Stimulated activated CD8-positive, alpha-beta memory T cell treated with anti-CD3 and anti-CD28 coated beads, Interleukin-12 subunit alpha, Interleukin-12 subunit beta, amount 100 ng/mL, for 1 hour (primary cell): ENCODE results near the gene KRTAP5-1.
"Not testable (repeated sequence)": the region's sequence is repeated elsewhere in the genome, so short reads cannot be mapped to it uniquely, and the experiment has no call there.

Experiments used
- DNase-seq: peaks from one replicate; pipeline ENCODE4 v3.0.0-alpha.2; 2020; ENCODE audit warnings: low read depth

KRTAP5-1 gene

DNA sequence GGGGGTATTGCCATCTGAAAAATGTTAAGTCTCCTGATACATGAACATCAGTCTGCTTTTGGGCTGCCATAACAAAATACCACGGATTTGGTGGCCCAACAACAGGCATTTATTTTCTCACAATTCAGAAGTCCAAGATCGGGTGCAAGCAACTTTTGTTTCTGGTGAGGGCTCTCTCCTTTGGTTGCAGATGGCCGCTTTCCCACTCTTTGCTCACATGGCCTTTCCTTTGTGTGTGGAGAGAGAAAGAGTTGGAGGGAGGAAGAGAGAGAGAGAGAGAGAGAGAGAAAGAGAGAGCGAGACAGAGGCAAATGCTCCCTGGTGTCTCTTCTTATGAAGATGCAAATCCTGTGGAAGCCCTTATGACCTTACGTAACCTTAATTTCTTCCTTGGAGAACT lies 15.5 kb upstream of the KRTAP5-1 start:
- no peak for DNase-seq

DNA sequence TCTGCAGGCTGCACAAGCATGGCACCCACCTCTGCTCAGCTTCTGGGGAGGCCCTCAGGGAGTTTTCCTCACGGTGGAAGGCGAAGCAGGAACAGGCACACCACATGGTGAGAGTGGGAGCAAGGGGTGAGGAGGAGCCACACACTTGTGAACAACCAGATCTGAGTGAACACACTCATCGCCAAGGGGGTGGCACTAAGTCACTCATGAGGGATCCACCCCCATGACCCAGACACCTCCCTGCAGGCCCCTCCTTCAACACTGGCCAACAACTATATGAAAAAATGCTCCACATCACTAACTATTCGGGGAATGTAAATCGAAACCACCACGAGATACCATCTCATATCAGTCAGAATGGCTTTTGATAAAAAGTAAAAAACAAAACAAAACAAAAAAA lies 13.7 kb upstream of the KRTAP5-1 start:
- no peak for DNase-seq

DNA sequence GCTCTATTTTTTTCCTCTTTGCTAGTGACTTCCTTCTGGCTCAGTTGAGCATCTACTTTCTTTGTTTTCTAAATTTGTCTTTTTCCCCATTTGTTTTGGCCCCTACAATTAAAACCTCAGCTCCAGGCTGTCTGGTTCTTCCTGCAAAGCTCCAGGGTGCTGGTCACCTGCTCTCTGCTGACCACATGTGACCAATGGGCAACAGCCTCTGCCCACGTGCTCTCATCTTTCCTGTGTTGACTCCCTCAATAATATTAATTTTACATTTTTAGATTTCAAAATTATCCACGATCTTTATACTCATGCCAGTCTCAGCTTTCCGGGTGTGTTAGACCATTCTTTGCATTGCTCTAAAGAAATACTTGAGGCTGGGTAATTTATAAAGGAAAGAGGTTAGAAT lies 13.3 kb upstream of the KRTAP5-1 start:
- not testable (repeated sequence) for DNase-seq

DNA sequence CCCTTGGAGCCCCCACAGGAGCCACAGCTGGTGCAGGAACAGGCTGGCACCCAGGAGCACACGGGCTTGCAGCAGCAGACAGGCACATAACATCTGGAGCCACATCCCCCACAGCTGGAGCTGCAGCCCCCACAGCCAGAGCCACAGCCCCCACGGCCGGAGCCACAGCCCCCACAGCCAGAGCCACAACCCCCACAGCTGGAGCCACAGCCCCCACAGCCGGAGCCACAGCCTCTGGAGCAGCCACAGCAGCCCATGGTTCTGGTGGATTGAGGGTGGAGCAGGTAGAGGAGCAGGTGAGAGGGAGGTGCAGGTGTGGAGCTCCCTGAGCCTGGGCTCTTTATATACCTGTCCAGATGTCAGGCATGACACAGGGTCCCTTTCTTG lies 12.9 kb upstream of the KRTAP5-1 start, which contains the start of gene KRTAP5-2:
Gene KRTAP5-2, minus strand, starts transcription at position 301 of the 387 bp plus-strand sequence. Its CDS starts 44 bp downstream, at position 257.
- DNase-seq: no peak

DNA sequence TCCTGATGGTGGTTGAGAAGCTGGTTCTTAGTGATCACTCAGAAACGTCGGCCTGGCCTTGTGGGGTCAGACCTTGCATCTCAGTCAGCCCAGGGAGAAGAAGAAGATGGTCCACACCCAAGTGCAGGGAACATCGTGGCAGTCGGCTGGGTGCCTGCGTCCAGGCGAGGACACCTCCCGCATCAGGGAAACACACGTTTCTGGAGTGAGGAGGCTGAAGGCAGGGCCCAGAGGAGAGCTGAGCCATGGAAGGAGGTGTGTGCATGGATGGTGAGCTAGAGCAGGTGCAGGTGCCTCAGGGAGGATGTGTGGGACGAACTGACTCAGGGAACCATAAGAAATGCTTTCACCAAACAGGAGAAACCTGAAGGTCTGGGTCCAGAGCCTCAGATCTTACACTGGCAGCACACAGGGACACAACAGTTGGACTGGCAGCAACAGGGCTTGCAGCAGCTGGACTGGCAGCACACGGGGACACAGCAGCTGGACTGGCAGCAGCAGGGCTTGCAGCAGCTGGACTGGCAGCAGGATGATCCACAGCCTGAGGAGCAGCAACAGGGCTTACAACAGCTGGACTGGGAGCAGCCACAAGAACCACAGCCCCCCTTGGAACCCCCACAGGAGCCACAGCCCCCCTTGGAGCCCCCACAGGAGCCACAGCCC lies 12.4 kb upstream of the KRTAP5-1 start:
- no peak for DNase-seq

DNA sequence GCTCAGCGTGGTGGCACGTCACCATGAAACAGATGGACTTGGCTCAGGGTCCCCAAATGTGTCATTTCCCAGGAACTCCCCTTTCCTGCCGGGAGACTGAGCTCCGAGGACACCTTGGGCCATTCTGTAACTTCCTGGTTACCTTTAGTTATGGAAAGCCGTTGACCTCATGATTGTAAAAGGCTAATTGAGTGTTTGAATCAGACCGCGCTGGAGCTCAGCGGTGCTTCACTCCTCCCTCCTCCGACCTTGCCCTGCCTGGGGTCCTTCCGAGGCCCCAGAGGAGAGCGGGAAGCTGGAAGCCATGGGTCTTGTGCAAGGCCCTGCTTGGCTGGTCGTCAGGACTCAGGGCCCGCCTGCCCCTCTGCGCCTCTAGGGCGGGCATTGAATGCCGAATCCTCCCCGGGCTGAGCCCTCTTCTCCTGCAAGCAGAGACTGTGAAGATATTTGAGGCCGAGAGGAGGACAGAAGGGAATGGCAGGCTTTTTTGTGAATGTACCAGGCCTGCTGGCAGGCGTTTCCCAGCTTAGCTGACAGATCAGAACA lies 11.6 kb upstream of the KRTAP5-1 start:
- DNase-seq: not testable (repeated sequence)

DNA sequence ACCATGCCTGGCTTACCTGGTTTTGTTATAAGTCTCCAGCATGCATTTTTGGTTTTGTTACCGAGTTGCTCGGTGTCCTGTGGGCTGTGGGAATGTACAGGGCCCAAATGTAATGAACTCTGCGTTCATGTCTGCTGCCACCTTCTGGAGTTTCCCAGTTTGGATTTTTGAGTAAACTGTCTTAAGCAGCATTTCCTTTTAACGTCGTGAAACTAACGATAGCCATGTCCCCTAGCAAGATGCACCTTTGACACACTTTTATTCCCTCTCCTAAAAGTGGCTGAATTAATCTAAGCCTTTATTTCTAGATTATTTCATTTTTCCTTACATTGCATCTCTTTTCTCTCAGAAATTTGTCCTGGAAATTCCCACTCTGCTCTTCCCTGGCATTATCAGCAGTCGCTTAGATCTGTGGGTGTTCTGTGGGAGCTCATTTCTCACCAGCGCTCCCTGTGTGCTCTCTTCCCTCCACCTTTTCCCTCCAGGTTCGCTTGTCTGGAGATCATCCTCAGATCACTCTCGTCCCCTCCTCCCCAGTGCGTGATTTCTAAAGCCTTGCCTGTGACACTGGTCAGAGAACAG lies 11.0 kb upstream of the KRTAP5-1 start:
- not testable (repeated sequence) for DNase-seq

DNA sequence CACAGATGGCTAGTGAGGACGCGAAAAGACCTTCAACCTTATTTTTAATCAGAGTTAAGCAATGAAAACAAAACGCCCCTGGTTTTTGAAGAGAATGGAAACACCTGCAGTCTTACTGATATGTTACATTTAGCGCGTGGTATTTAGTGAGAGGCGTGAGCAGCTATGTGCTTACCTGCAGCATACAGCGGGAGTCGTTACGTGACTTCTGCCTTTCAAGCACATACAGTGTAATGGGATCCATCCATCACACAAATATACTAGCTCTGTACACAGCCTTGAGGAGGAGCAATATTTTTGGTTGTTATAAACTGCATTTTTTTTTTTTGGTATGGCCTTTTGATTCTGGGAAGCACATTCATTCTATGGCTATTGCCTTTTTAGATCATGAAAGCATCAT lies 7.5 kb upstream of the KRTAP5-1 start:
- DNase-seq: no peak

DNA sequence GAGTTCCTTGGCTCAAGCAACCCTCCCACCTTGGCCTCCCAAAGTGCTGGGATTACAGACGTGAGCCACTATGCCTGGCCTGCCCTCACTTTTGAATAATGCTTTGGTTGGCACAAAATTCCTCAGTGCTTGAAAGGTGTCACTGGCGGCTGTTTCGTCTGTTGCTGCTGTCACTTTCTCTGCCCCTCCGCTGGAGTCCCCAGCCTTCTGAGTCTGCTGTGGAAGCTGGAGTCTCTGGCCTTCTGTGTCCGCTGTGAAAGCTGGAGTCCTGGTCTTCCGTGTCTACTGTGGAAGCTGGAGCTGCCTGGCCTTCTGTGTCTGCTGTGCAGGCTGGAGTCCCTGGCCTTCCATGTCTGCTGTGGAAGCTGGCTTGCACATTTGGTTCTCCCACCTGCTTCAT lies 4.9 kb upstream of the KRTAP5-1 start:
- no peak for DNase-seq

DNA sequence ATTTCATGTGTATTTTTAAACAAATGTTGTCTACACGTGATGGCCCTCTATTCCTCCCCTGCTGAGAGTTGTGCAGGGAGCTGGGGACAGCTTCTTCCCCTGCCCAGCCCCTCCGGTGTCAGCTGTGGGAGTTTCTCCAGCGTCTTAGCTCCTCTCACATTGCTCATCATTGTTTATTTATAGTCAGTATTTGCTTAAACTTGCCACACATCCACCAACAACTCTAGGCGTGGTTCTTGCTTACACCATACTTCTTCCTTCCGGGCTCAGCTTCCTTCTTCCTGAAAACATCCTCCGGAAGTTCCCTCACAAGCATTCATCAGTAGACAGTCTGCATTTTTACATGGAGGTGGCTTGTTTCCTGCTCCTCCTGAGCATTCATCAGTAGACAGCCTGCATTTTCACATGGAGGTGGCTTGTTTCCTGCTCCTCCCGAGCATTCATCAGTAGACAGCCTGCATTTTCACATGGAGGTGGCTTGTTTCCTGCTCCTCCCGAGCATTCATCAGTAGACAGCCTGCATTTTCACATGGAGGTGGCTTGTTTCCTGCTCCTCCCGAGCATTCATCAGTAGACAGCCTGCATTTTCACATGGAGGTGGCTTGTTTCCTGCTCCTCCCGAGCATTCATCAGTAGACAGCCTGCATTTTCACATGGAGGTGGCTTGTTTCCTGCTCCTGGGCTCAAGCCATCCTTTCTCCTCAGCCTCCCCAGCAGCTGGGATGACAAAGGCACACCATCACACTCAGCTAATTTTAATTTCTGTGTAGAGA lies 4.3 kb upstream of the KRTAP5-1 start:
- not testable (repeated sequence) for DNase-seq

DNA sequence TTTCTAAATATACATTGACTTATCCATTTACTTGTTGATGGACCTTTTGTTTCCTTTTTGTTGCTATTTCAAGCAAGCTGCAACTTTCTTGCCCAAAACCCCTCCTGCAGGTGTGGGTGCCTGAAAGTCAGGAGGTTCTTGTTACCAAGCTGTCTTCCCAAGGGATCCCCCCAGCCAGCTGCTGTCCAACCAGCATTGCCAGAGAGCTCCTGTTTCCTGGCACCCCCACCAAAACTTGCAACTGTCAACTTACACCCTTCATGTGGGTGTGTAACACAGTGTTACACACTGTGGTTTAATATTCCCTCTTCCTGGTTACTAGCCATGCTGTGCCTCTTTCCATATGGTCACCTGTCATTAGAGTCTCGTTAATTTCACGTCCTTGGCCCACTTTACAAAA lies 1.6 kb upstream of the KRTAP5-1 start:
- DNase-seq: no peak

DNA sequence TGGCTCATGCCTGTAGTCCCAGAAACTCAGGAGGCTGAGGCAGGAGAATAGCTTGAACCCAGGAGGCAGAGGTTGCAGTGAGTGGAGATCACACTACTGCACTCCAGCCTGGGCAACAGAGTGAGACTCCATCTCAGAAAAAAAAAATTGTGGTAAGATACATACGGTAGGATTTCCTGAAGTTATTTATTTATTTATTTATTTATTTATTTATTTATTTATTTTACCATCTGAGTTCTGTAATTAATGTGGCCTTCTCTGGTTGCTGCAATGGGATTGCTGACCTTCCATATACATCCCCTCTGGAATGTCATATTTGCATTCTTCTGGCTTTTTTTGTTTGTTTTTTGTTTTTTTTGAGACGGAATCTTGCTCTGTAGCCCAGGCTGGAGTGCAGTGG lies 2.2 kb downstream of the KRTAP5-1 start:
- DNase-seq: not testable (repeated sequence)

DNA sequence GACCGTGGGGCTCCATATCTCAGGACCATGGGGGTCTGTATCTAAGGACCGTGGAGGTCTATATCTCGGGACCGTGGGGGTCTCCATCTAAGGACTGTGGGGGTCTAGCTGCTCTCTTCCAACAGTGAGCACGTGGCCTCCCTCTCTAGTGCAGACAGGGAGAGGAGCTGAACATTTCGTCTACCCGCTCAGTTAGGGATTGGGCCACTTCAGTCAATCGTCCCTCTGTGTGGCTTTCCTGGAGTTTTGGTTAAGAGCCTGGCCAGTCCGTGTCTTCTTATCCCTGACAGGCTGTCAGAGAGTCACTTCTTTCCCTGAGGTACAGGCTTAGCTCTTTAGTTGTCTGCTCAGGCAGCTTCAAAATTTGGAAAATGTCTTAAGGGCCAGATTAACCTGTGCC lies 3.1 kb downstream of the KRTAP5-1 start:
- DNase-seq: no peak

DNA sequence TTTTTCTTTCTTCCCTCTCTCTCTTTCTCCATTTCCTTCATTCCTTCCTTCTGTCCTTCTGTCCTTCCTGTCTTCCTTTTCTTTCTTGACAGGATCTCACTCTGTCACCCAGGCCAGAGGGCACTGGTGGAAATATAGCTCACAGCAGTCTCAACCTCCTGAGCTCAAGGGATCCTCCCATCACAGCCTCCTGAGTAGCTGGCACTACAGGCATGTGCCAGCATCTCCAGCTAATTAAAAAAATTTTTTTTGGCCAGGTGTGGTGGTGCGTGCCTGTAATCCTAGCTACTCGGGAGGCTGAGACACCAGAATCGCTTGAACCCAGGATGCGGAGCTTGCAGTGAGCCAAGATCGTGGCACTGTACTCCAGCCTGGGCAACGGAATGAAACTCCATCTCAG lies 8.3 kb downstream of the KRTAP5-1 start:
- no peak for DNase-seq

DNA sequence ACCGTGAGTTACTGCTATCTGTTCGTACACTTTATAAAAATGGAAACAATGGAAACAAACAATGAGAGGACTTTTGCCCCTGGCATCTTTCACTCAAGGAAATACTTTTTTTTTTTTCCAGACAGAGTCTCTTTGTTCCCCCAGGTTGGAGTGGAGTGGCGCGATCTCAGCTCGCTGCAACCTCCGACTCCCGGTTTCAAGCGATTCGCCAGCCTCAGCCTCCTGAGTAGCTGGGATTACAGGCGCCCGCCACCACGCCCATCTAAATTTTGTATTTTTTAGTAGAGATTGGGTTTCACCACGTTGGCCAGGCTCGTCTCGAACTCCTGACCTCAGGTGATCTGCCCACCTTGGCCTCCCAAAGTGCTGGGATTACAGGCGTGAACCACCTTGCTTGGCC lies 9.3 kb downstream of the KRTAP5-1 start:
- not testable (repeated sequence) for DNase-seq

DNA sequence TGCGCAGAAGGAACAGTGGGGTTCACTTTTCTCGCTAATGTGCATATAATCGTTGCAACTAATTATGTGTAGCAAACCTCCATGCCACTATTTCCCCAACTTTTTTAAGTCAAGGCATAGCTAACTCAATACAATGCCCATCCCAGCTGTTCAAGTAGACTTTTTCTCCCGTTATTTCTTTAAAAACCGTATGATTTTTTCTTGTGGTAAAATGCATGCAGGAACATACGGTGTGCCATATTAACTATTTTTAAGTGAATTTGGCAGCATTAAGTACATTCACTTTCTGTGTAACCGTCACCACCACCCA lies 10.2 kb downstream of the KRTAP5-1 start:
- DNase-seq: no peak

DNA sequence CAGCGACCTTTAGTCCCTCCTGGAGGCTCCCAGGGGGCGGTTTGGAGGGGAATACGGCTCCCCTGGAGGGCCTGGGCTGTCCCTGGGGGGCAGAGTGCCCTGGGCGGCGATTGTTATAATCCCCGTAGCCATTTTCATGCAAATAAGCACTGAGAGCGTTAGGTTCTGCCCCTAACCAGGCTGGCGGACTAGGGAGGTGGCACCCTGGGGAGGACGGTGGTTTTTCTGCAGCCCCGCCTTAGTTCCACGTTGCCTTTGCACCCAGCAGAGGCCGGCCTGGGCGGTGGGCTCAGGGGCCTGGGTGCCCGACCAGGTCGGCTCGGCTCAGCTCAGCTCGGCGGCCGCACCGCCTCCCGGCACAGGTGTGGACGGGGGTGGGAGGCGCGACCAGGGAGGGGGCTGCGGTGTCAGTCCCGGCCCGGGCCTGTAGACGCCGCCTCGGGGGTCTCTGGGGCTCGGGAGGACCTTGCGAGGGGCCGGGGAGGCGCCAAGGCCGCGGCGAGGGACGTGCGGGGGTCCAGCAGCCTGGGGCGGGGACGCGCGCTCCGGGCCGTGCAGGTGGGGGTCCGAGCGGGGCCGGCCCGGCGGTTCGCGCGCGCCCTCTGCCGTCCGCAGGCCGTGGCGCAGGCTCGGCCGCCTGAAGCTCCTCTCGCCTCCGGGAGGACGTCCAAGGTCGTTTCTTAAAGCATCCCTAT lies 10.7 kb downstream of the KRTAP5-1 start:
- no peak for DNase-seq

DNA sequence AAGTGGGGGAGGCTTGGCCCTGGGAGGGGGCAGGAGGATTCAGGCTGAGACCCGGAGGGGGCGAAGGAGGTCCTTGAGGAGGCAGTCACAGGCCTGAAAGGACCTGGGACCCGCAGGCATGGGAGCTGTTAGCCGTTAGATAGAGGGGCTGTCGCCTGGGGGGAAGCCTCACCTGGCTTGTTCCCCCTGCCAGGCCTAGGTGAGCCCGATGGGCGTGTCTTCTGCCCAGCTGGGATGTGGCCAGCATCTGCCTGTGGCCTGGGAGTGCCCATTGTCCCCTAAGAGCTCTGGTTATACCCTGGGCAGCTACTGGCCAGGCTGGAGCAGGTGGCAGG lies 11.2 kb downstream of the KRTAP5-1 start:
- no peak for DNase-seq

DNA sequence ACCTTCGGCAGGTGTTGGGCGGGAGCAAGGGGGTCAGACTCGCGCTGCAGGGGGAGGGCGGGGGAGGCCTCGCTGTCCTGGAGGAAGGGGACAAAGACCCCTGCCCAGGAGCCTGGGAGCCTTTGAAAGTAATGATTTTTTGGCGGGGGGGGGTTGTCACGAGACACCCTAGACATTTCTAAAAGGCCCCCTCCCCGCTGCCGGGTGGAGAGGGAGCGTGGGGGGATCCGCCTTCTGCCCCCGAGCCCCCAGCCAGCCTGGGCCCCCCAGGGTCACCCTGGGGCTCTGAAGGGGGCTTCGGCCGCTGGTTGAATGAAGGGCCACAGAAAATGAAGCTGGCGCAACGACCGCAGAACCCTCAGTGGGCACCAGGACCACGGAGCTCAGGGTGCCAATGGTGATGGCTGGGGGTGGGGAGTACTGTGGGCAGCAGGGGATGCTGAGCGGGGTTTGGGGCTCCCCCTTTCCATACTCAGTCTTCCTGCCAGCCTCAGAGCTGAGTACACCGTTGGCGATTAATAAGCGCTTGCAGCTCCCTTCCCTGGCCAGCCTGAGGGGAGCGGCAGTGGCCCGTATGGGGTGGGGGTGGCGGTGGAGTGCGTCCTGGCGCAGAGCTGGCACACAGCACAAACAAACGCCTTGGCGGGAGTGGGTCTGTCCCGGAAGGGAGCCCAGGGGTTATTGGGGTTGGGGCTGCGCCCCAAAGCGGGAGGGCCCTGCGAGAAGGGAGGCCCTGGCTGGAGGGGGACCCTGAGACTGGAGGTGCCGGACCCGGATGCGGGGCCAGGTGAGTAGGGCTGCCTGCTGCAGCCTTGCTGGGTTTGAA lies 11.8 kb downstream of the KRTAP5-1 start:
- DNase-seq: no peak

DNA sequence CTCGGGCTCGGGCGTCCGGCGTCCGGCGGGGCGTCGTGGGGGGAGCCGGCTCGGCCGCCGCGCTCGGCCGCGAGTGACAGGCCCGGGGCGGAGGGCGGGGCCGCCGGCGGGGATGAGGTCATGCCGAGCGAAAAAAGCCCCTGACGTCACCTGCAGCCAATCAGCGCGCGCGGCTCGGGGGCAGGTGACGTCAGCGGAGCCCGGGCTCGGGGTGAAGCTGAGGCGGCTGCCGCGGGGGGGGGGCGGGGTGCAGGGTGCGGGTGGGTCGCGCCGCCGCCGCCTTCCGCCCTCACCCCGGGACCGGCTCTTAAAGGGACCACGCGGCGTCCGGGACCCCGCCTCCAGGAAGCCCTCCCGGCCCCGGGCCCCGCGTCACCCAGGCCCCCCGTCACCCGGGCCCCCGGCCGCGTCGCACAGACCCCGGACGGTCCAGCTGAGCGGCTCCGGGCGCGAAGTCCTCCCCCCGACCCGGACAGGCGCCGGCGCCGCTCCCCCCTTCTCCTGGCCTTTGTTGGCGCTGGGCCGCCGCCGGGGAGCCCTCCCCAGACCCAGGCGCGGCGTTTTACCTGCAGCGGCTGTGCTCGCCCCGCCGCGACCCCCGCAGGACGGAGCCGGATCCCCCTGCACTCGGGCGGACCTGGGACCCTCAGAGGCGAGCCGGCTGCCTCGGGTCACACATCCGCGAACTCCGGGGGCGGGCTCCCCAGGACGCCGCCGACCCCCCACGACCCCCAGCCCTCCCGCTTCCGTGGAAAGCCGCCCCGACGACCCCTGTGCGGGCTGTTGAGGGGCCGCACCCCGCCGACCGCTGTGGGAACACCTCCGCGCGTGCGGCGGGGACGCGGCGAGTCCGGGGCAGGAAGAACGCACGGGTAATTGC lies 12.6 kb downstream of the KRTAP5-1 start, which contains the start of gene DUSP8:
Gene DUSP8, minus strand, starts transcription at position 75 of the 880 bp plus-strand sequence. CDS start 6,445 bp downstream, outside the sequence.
- peak; percentile 94 for DNase-seq

DNA sequence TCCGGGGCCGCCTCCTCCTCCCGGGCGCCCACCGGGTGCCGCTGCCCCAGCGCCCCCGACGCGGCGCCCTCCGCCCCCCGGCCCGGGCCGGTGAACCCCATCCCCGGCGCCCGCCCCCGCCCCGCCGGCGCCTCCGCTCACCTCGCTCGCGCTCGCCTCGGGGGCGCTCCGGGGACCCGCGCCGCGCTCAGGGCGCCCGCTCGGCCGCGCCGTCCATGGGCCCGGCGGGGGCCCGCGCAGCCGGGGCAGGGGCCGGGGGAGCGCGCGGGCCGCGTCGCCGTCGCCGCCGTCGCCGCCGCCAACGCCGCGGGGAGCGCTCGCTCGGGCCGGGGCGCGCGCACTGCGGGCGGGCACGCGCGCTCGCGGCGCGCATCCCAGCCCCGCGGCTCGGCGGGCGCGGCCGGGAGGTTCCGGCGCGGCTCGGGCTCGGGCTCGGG lies 13.3 kb downstream of the KRTAP5-1 start:
- DNase-seq: no peak
